SK-N-SH (cell line): Measurements from ENCODE around the gene IFIT1B.

Experiments used
- EP300 ChIP-seq, 2 experiments: IDR thresholded peaks; 2 replicates each; pipeline versions ENCODE4 v1.4.0 to v1.6.1; 2012; ENCODE audit warnings: borderline replicate concordance in 1 of 2, low read depth in 1 of 2, low read length in 1 of 2
- EZH2phosphoT487 ChIP-seq: fragments of 200-600 bp; sonication (generic); IDR thresholded peaks from 2 replicates; pipeline ENCODE4 v1.6.1; 2017; ENCODE audit warnings: low read depth, mixed run types, mild to moderate bottlenecking, antibody characterized with exemption, moderate library complexity, borderline replicate concordance
- FOXJ3 ChIP-seq: sonication (generic); formaldehyde crosslinking; IDR thresholded peaks from 2 replicates; pipeline ENCODE4 v1.5.1; 2020; ENCODE audit warnings: mild to moderate bottlenecking, missing genetic modification reagents
- GABPA ChIP-seq: IDR thresholded peaks from 2 replicates; pipeline ENCODE4 v1.4.0; 2012; ENCODE audit warnings: low read depth, mild to moderate bottlenecking
- POLR2AphosphoS5 ChIP-seq: IDR thresholded peaks from 2 replicates; pipeline ENCODE4 v1.6.1; 2012; ENCODE audit warnings: low read depth, low read length
- RAD21 ChIP-seq: IDR thresholded peaks from 2 replicates; pipeline ENCODE4 v1.6.1; 2012; ENCODE audit warnings: mild to moderate bottlenecking, low read length
- RFX5 ChIP-seq: IDR thresholded peaks from 2 replicates; pipeline ENCODE4 v1.6.1; 2012; ENCODE audit warnings: mild to moderate bottlenecking, improper control_type of control experiment, low read length
- TAF1 ChIP-seq: IDR thresholded peaks from 2 replicates; pipeline ENCODE4 v1.6.1; 2012; ENCODE audit warnings: low read depth, mild to moderate bottlenecking, low read length, moderate library complexity, borderline replicate concordance
- TEAD4 ChIP-seq: IDR thresholded peaks from 2 replicates; pipeline ENCODE4 v1.4.0; 2012; ENCODE audit warnings: mild to moderate bottlenecking, borderline replicate concordance; ENCODE audit not compliant: insufficient read depth
- USF1 ChIP-seq: IDR thresholded peaks from 2 replicates; pipeline ENCODE4 v1.4.0; 2012; ENCODE audit warnings: low read depth, borderline replicate concordance
- USF2 ChIP-seq: fragments of 150-350 bp; IDR thresholded peaks from 2 replicates; pipeline ENCODE4 v1.6.1; 2017; ENCODE audit warnings: antibody characterized with exemption, low read length, low read depth, borderline replicate concordance
- YY1 ChIP-seq: IDR thresholded peaks from 2 replicates; pipeline ENCODE4 v1.4.0; 2012; ENCODE audit warnings: low read depth, mild to moderate bottlenecking
- TF ChIP-seq, protein P1 (sequence below): IDR thresholded peaks from 2 replicates; pipeline ENCODE4 v1.6.1; 2012; ENCODE audit warnings: mild to moderate bottlenecking, low read depth, low read length, moderate library complexity
- TF ChIP-seq, protein P2 (sequence below): fragments of 200-600 bp; sonication (generic); IDR thresholded peaks from 2 replicates; pipeline ENCODE4 v1.6.1; 2017; ENCODE audit warnings: antibody characterized with exemption, mild to moderate bottlenecking, moderate library complexity

DNA sequence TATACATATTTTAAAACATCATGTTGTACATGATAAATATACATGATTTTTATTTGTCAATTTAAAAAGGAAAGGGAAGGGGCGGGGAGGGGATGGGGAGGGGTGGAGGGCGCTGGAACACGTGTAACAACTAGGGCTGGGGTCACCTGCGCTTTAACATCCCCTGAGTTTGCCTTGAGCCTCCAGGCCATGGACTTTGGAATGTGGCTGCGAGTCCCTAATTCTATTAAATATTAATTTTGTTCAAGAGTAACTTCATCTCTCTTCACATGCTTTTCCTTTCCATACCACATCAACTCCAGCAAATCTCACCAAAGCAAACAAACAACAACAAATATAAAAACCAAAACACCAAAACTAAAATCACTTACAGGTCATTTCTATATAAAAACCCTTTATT, 47.1 kb downstream of the IFIT1B start:
- TF ChIP-seq, protein P1, sequence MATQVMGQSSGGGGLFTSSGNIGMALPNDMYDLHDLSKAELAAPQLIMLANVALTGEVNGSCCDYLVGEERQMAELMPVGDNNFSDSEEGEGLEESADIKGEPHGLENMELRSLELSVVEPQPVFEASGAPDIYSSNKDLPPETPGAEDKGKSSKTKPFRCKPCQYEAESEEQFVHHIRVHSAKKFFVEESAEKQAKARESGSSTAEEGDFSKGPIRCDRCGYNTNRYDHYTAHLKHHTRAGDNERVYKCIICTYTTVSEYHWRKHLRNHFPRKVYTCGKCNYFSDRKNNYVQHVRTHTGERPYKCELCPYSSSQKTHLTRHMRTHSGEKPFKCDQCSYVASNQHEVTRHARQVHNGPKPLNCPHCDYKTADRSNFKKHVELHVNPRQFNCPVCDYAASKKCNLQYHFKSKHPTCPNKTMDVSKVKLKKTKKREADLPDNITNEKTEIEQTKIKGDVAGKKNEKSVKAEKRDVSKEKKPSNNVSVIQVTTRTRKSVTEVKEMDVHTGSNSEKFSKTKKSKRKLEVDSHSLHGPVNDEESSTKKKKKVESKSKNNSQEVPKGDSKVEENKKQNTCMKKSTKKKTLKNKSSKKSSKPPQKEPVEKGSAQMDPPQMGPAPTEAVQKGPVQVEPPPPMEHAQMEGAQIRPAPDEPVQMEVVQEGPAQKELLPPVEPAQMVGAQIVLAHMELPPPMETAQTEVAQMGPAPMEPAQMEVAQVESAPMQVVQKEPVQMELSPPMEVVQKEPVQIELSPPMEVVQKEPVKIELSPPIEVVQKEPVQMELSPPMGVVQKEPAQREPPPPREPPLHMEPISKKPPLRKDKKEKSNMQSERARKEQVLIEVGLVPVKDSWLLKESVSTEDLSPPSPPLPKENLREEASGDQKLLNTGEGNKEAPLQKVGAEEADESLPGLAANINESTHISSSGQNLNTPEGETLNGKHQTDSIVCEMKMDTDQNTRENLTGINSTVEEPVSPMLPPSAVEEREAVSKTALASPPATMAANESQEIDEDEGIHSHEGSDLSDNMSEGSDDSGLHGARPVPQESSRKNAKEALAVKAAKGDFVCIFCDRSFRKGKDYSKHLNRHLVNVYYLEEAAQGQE = no peak
- TF ChIP-seq, protein P2, sequence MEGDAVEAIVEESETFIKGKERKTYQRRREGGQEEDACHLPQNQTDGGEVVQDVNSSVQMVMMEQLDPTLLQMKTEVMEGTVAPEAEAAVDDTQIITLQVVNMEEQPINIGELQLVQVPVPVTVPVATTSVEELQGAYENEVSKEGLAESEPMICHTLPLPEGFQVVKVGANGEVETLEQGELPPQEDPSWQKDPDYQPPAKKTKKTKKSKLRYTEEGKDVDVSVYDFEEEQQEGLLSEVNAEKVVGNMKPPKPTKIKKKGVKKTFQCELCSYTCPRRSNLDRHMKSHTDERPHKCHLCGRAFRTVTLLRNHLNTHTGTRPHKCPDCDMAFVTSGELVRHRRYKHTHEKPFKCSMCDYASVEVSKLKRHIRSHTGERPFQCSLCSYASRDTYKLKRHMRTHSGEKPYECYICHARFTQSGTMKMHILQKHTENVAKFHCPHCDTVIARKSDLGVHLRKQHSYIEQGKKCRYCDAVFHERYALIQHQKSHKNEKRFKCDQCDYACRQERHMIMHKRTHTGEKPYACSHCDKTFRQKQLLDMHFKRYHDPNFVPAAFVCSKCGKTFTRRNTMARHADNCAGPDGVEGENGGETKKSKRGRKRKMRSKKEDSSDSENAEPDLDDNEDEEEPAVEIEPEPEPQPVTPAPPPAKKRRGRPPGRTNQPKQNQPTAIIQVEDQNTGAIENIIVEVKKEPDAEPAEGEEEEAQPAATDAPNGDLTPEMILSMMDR = no peak
- TF ChIP-seq EP300 (IDR thresholded peaks at IDR 0.05; ENCODE audit: borderline replicate concordance in 1 of 2, low read depth in 1 of 2, low read length in 1 of 2) (no peak), USF1 (no peak), RAD21 (no peak), EZH2phosphoT487 (no peak), RFX5 (no peak), YY1 (no peak), FOXJ3 (no peak), TAF1 (no peak), POLR2AphosphoS5 (no peak), USF2 (no peak), TEAD4 (no peak), GABPA (no peak)
